ENCODE data around the gene TXNRD1.

DNA sequence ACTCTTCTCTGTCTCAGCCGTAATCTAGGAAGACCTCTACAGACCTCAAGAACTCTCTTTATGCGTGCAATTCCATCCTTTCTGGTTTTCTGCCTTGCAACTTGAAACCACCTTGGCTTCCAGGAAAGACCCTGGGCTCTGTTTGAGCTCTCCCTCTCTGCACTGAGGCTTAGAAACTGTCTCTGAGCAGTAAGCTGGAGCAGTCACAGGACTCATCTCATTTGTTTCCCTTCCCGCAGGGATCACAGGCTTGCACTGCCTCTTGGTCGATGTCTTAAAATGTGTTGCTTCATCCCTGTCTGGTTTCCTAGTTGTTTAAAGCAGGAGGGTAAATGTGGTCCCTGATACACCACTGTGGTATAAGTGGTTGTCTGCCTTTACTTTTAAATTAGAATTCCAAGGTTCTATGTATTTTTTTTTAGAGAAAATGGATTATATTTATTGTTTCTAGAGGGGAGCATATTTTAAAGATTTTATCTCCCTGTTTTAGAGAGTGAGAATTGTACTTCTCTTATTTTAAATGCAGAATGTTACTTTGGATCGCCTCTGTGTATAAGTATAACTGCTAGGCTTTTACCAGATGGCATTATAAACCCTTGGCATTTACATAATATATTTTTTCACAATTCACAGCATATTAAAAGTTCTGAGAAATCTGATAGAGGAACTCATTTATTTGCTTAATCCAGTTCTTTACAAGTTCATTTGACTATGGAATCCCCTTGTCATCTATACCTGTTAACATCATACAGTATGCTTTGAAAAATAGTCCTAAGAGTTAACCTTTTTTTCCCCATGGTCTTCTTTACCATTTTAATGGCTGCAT is 114.3 kb downstream of the TXNRD1 start:
- TF ChIP-seq POLR2AphosphoS5 (IDR thresholded peaks at IDR 0.05; ENCODE audit: low read depth, low read length) (no peak), TAF1 (IDR thresholded peaks at IDR 0.05; ENCODE audit: borderline replicate concordance, insufficient read depth, low read length) (no peak), SIN3A (IDR thresholded peaks at IDR 0.05; ENCODE audit: borderline replicate concordance, insufficient read depth, low read length) (no peak)
- TF ChIP-seq, protein P1, sequence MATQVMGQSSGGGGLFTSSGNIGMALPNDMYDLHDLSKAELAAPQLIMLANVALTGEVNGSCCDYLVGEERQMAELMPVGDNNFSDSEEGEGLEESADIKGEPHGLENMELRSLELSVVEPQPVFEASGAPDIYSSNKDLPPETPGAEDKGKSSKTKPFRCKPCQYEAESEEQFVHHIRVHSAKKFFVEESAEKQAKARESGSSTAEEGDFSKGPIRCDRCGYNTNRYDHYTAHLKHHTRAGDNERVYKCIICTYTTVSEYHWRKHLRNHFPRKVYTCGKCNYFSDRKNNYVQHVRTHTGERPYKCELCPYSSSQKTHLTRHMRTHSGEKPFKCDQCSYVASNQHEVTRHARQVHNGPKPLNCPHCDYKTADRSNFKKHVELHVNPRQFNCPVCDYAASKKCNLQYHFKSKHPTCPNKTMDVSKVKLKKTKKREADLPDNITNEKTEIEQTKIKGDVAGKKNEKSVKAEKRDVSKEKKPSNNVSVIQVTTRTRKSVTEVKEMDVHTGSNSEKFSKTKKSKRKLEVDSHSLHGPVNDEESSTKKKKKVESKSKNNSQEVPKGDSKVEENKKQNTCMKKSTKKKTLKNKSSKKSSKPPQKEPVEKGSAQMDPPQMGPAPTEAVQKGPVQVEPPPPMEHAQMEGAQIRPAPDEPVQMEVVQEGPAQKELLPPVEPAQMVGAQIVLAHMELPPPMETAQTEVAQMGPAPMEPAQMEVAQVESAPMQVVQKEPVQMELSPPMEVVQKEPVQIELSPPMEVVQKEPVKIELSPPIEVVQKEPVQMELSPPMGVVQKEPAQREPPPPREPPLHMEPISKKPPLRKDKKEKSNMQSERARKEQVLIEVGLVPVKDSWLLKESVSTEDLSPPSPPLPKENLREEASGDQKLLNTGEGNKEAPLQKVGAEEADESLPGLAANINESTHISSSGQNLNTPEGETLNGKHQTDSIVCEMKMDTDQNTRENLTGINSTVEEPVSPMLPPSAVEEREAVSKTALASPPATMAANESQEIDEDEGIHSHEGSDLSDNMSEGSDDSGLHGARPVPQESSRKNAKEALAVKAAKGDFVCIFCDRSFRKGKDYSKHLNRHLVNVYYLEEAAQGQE (IDR thresholded peaks at IDR 0.05; ENCODE audit: insufficient read depth in 1 of 2, low read depth in 2 of 2, low read length in 2 of 2) = no peak

Data from PFSK-1 (cell line).